GM12878 (cell line): Measurements from ENCODE around the gene ALCAM. TPM values are rescaled to one million over a fixed set of nuclear protein-coding genes. Genes with fewer than 3 reads are reported as not detected.
"Not testable (repeated sequence)": the region's sequence is repeated elsewhere in the genome, so short reads cannot be mapped to it uniquely, and the experiment has no call there.

Experiments
- ATAC-seq: fragments of 200-7000 bp; cut with Tn5 transposase; 3 replicates; pipeline ENCODE4 v1.9.1; 2020; ENCODE audit warnings: mild to moderate bottlenecking, moderate library complexity
- BruUV-seq: library from RNA; stranded (reverse); fragments of 400-500 nt; replicated peaks from 2 replicates; lab custom pipeline; 2021; lab: Mats Ljungman, UMichigan
- CTCF ChIA-PET: fragments of 300-600 bp; sonication (Branson Sonifier 250); formaldehyde crosslinking; extraction: SDS; loops from one replicate; lab custom pipeline; 2021; ENCODE audit warnings: inconsistent platforms; lab: Yijun Ruan, JAX
- POLR2A ChIA-PET: fragments of 350-600 bp; formaldehyde crosslinking; extraction: SDS; loops from one replicate; lab custom pipeline; 2021; ENCODE audit warnings: inconsistent platforms; lab: Charles Lee
- RAD21 ChIA-PET: fragments of 300-600 bp; sonication (Branson Sonifier 250); formaldehyde crosslinking; loops from one replicate; lab custom pipeline; 2023; ENCODE audit warnings: antibody characterized with exemption; ENCODE audit not compliant: unreplicated experiment; lab: Charles Lee
- SMC1A ChIA-PET: fragments of 300-600 bp; sonication (Branson Sonifier 250); formaldehyde crosslinking; loops from one replicate; lab custom pipeline; 2023; ENCODE audit not compliant: unreplicated experiment, uncharacterized antibody; lab: Charles Lee
- DNase-seq: peaks from one replicate; pipeline ENCODE4 v3.0.0-alpha.2; 2011; ENCODE audit warnings: low read depth, low spot score
- FAIRE-seq: peaks from 3 replicates; lab custom pipeline; 2011; peaks lifted over from hg19 to GRCh38; lab: Jason Lieb, UNC
- H2AFZ ChIP-seq: 2 replicates; pipeline ENCODE4 v1.6.0; 2011; ENCODE audit warnings: low read depth, low read length, control low read depth; ENCODE audit not compliant: control insufficient read depth
- H3K27ac ChIP-seq: 2 replicates; pipeline ENCODE4 v1.5.1; 2011; ENCODE audit warnings: control low read depth; ENCODE audit not compliant: control insufficient read depth, insufficient read depth
- H3K27me3 ChIP-seq, 2 experiments: replicated peaks in 1 of 2; 2 replicates each; pipeline versions ENCODE4 v1.6.0 to v1.6.1; 2011; ENCODE audit warnings: low read length in 1 of 2; ENCODE audit not compliant: control insufficient read depth in 2 of 2, insufficient read depth in 2 of 2
- H3K36me3 ChIP-seq, 2 experiments: 2 replicates each; pipeline ENCODE4 v1.5.1; 2011; ENCODE audit warnings: low read length in 1 of 2; ENCODE audit not compliant: control insufficient read depth in 2 of 2, insufficient read depth in 2 of 2
- H3K4me1 ChIP-seq: 2 replicates; pipeline ENCODE4 v1.6.1; 2011; ENCODE audit warnings: mild to moderate bottlenecking, low read length, moderate library complexity, mixed read lengths; ENCODE audit not compliant: control insufficient read depth, insufficient read depth
- H3K4me2 ChIP-seq: 2 replicates; pipeline ENCODE4 v1.6.0; 2011; ENCODE audit warnings: control low read depth; ENCODE audit not compliant: control insufficient read depth, insufficient read depth
- H3K4me3 ChIP-seq: fragments of 200-600 bp; sonication (generic); 2 replicates; pipeline ENCODE4 v1.5.1; 2016
- H3K79me2 ChIP-seq: 2 replicates; pipeline ENCODE4 v1.6.0; 2011; ENCODE audit warnings: low read length; ENCODE audit not compliant: control insufficient read depth, insufficient read depth
- H3K9ac ChIP-seq: 2 replicates; pipeline ENCODE4 v1.8.0; 2011; ENCODE audit warnings: low read length, control low read depth, mixed read lengths; ENCODE audit not compliant: control insufficient read depth, insufficient read depth
- H3K9me3 ChIP-seq: replicated peaks from 3 replicates; pipeline ENCODE4 v1.5.1; 2011; ENCODE audit warnings: mild to moderate bottlenecking, low read length; ENCODE audit not compliant: control insufficient read depth, insufficient read depth
- H4K20me1 ChIP-seq: 2 replicates; pipeline ENCODE4 v1.6.0; 2011; ENCODE audit not compliant: control insufficient read depth, insufficient read depth
- CTCF ChIP-seq, 3 experiments: IDR thresholded peaks in 2 of 3; conservative IDR thresholded peaks in 1 of 3; 2 replicates each; pipeline ENCODE4 v1.5.1; 2011; ENCODE audit warnings: low read depth in 3 of 3, low read length in 3 of 3, mild to moderate bottlenecking in 3 of 3, control low read depth in 2 of 3, moderate library complexity in 2 of 3, inconsistent platforms in 1 of 3, mixed read lengths in 1 of 3; ENCODE audit not compliant: control insufficient read depth in 2 of 3, insufficient read depth in 1 of 3; ENCODE audit errors: extremely low read depth in 1 of 3
- HSF1 ChIP-seq: fragments of 150-350 bp; IDR thresholded peaks from 2 replicates; pipeline ENCODE4 v1.6.1; 2014; ENCODE audit warnings: mild to moderate bottlenecking, low read depth, low read length
- JUNB ChIP-seq: IDR thresholded peaks from 2 replicates; pipeline ENCODE4 v1.6.1; 2016; ENCODE audit warnings: antibody characterized with exemption, mild to moderate bottlenecking
- STAT1 ChIP-seq: fragments of 450-650 bp; conservative IDR thresholded peaks from 2 replicates; pipeline ENCODE4 v1.6.1; 2014; ENCODE audit warnings: antibody characterized with exemption, mild to moderate bottlenecking
- WGBS: methylation state at CpG from one replicate; pipeline ENCODE4 v1.1.6; 2016; ENCODE audit warnings: low lambda C conversion rate; ENCODE audit not compliant: insufficient replicate concordance, insufficient coverage; ENCODE audit errors: missing lambda C conversion rate; 5-methylcytosine and 5-hydroxymethylcytosine counted together
- in situ Hi-C: fragments of 300-500 bp; cut with MboI; formaldehyde crosslinking; loops from 9 replicates; pipeline ENCODE4 v1.14.3; 2018; ENCODE audit warnings: mixed read lengths
- intact Hi-C: fragments of 100-400 bp; cut with micrococcal nuclease; formaldehyde crosslinking; loops from one replicate; pipeline ENCODE4 v1.14.2; 2022; ENCODE audit not compliant: unreplicated experiment
- polyA plus RNA-seq, 11 experiments: library from polyadenylated mRNA; depleted of rRNA in 4 of 11; unstranded in 6 of 11; stranded (reverse) in 5 of 11; fragments of >200 nt; fragmentation: Nextera tagmentation in 4 of 11; fragmentation: Illumina TruSeq in 1 of 11; extraction: Ambion mirVana in 4 of 11; extraction: Trizol in 1 of 11; gene quantifications; 1 replicate in 1 of 11; 2 replicates in 10 of 11; pipeline versions ENCODE4 v1.2.1 to v1.2.3, GENCODE V29; 2011 to 2016; ENCODE audit warnings: inconsistent platforms in 2 of 11, missing spikeins in 2 of 11, low read depth in 1 of 11
- total RNA-seq, 4 experiments: library from RNA; depleted of rRNA in 3 of 4; stranded (reverse); fragments of >200 nt in 3 of 4; fragmentation: Illumina TruSeq in 1 of 4; extraction: Trizol in 1 of 4; gene quantifications; 2 replicates each; pipeline versions ENCODE4 v1.2.1 to v1.2.3, GENCODE V29; 2013 to 2021

Gene ALCAM
- total and polyA plus RNA-seq, 10 of the 15 experiments (the other 5 are each of a cell fraction or from before 2014, with no cell fraction given): 12.2 to 54.2 (median 32.6) TPM

- TF ChIP-seq CTCF (IDR thresholded peaks at IDR 0.05 in 2 of 3, conservative IDR thresholded peaks at IDR 0.05 in 1 of 3; ENCODE audit: control insufficient read depth in 2 of 3, extremely low read depth in 1 of 3, insufficient read depth in 1 of 3, low read depth in 3 of 3, low read length in 3 of 3) (no peak), STAT1 (no peak), JUNB (no peak), HSF1 (no peak)
Observed at GRCh38 chr3:105388176-105388575, 21.5 kb downstream of the ALCAM start (continued).

- H3K4me3 ChIP-seq, FAIRE-seq, H2AFZ ChIP-seq, H3K27ac ChIP-seq, CTCF ChIA-PET, H3K79me2 ChIP-seq, DNase-seq, H3K9me3 ChIP-seq, in situ Hi-C loops, SMC1A ChIA-PET, intact Hi-C loops, ATAC-seq, H3K27me3 ChIP-seq, H3K9ac ChIP-seq, H3K36me3 ChIP-seq, RAD21 ChIA-PET, H3K4me1 ChIP-seq, H3K4me2 ChIP-seq, BruUV-seq, H4K20me1 ChIP-seq, POLR2A ChIA-PET: not testable (repeated sequence)
- 100% methylated on average over 1 of the region's 1 CpG for WGBS
Observed at GRCh38 chr3:105389759-105390158, 23.1 kb downstream of the ALCAM start.

DNA sequence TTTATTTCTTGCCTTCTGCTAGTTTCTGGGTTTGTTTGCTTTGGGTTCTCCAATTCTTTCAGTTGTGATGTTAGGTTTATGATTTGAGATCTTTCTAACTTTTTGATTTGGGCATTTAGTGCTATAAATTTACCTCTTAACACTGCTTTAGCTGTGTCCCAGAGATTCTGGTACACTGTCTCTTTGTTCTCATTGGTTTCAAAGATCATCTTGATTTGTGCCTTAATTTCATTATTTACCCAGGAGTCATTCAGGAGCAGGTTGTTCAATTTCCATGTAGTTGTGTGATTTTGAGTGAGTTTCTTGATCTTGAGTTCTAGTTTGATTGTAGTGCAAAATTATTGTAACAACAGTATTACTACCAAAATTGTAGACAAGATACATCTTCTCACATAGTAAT, 25.9 kb downstream of the ALCAM start:
- ATAC-seq, H3K27ac ChIP-seq, DNase-seq, H3K9ac ChIP-seq, intact Hi-C loops, H4K20me1 ChIP-seq, H2AFZ ChIP-seq, H3K9me3 ChIP-seq, H3K79me2 ChIP-seq, BruUV-seq, RAD21 ChIA-PET, H3K27me3 ChIP-seq, H3K36me3 ChIP-seq, POLR2A ChIA-PET, H3K4me3 ChIP-seq, FAIRE-seq, in situ Hi-C loops, H3K4me2 ChIP-seq, H3K4me1 ChIP-seq: not testable (repeated sequence)
- SMC1A ChIA-PET: interaction anchor here (0.6 to 0.9 kb wide), 2 partner anchors 24 to 125 kb away, joined by 3 to 4 read pairs; no protein-coding TSS in a partner anchor
- CTCF ChIA-PET: interaction anchor here (1.3 kb wide), 1 partner anchor 126 kb away, joined by 3 read pairs; no protein-coding TSS in a partner anchor
